GM23248 (cell line): Measurements from ENCODE around the gene ZEB2. TPM values are rescaled to one million over a fixed set of nuclear protein-coding genes. Genes with fewer than 3 reads are reported as not detected.
A peak's percentile ranks its signal among the peaks of the same experiment; 100 is the strongest.

Experiments used
- DNase-seq: peaks from one replicate; pipeline ENCODE4 v3.0.0-alpha.2; 2015
- H2AFZ ChIP-seq: fragments of 200-600 bp; sonication (generic); 2 replicates; pipeline ENCODE4 v1.6.1; 2016; ENCODE audit warnings: antibody characterized with exemption
- H3F3A ChIP-seq: fragments of 200-600 bp; sonication (generic); 2 replicates; pipeline ENCODE4 v1.6.1; 2016; ENCODE audit warnings: mild to moderate bottlenecking, antibody characterized with exemption, mixed run types; ENCODE audit not compliant: insufficient read depth
- H3K27ac ChIP-seq: fragments of 200-600 bp; sonication (generic); 2 replicates; pipeline ENCODE4 v1.5.1; 2016; ENCODE audit warnings: mild to moderate bottlenecking
- H3K27me3 ChIP-seq: fragments of 200-600 bp; sonication (generic); replicated peaks from 2 replicates; pipeline ENCODE4 v1.6.1; 2016; ENCODE audit warnings: mild to moderate bottlenecking; ENCODE audit not compliant: insufficient read depth
- H3K36me3 ChIP-seq: fragments of 200-600 bp; sonication (generic); 2 replicates; pipeline ENCODE4 v1.6.1; 2016; ENCODE audit warnings: low read depth, mild to moderate bottlenecking
- H3K4me1 ChIP-seq: fragments of 200-600 bp; sonication (generic); 2 replicates; pipeline ENCODE4 v1.6.1; 2016; ENCODE audit warnings: mild to moderate bottlenecking; ENCODE audit not compliant: insufficient read depth
- H3K4me2 ChIP-seq: fragments of 200-600 bp; sonication (generic); one replicate; pipeline ENCODE4 v1.6.1; 2016; ENCODE audit warnings: mild to moderate bottlenecking; ENCODE audit not compliant: unreplicated experiment
- H3K4me3 ChIP-seq: fragments of 200-600 bp; sonication (generic); 2 replicates; pipeline ENCODE4 v1.5.1; 2016; ENCODE audit warnings: mild to moderate bottlenecking
- H3K79me2 ChIP-seq: fragments of 200-600 bp; sonication (generic); 2 replicates; pipeline ENCODE4 v1.6.1; 2016; ENCODE audit warnings: mild to moderate bottlenecking; ENCODE audit not compliant: insufficient read depth
- H3K9ac ChIP-seq: fragments of 200-600 bp; sonication (generic); 2 replicates; pipeline ENCODE4 v1.6.1; 2016; ENCODE audit warnings: mild to moderate bottlenecking
- H3K9me2 ChIP-seq: fragments of 200-600 bp; sonication (generic); 2 replicates; pipeline ENCODE4 v1.6.1; 2016; ENCODE audit warnings: mixed run types, mild to moderate bottlenecking, moderate library complexity; ENCODE audit not compliant: insufficient read depth
- H3K9me3 ChIP-seq: fragments of 200-600 bp; sonication (generic); one replicate; pipeline ENCODE4 v1.6.1; 2017; ENCODE audit warnings: low read depth
- H4K20me1 ChIP-seq: fragments of 200-600 bp; sonication (generic); 2 replicates; pipeline ENCODE4 v1.6.0; 2016; ENCODE audit not compliant: insufficient read depth
- EZH2 ChIP-seq: fragments of 200-600 bp; sonication (generic); IDR thresholded peaks from 2 replicates; pipeline ENCODE4 v1.6.1; 2018; ENCODE audit warnings: antibody characterized with exemption, mild to moderate bottlenecking; ENCODE audit not compliant: insufficient read depth, poor library complexity, severe bottlenecking
- EZH2phosphoT487 ChIP-seq: fragments of 200-600 bp; sonication (generic); IDR thresholded peaks from 2 replicates; pipeline ENCODE4 v1.6.1; 2018; ENCODE audit warnings: antibody characterized with exemption, moderate library complexity, mild to moderate bottlenecking, low read depth; ENCODE audit not compliant: insufficient read depth
- WGBS, 2 experiments: methylation state at CpG; one replicate each; pipeline ENCODE4 v1.1.6; 2015 to 2017; ENCODE audit warnings: low lambda C conversion rate in 2 of 2, low coverage in 1 of 2; ENCODE audit errors: missing lambda C conversion rate in 2 of 2; 5-methylcytosine and 5-hydroxymethylcytosine counted together
- in situ Hi-C: fragments of 300-500 bp; cut with MboI; formaldehyde crosslinking; loops from 2 replicates; pipeline ENCODE4 v1.15.0; 2020
- polyA plus RNA-seq: library from polyadenylated mRNA; unstranded; fragments of >200 nt; fragmentation: Nextera tagmentation; extraction: Ambion mirVana; gene quantifications from 2 replicates; pipeline ENCODE4 v1.2.1, GENCODE V29; 2016
- total RNA-seq: library from RNA; depleted of rRNA; stranded (reverse); fragments of >200 nt; shearing (Covaris generic); gene quantifications from 2 replicates; pipeline ENCODE4 v1.2.3, GENCODE V29; 2014

Gene ZEB2
- total and polyA plus RNA-seq, 2 experiments from 2014 or later = 26.2 to 46.8 TPM

DNA sequence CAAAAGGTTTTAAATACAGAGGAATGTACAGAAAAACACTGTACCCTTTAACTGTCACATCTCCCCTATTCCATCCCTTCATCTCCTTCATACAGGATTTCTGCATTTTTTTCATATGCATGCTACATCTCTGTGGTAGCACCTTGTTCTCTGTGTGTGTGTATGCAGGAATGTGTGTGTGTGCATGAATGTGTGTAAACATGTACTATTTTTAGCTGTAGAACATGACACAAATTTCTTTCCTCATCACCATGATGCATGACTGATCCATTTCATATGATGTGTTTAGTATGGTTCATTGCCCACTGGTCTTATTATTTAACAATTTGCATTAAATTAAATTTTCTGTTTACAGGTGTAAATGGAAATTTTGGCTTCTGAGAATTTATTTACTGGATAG lies 21.5 kb upstream of the ZEB2 start:
- no peaks in the 10 kb centered on the region for H3K4me1 ChIP-seq
- no peaks in the 10 kb centered on the region for H3K36me3 ChIP-seq
- no peaks in the 10 kb centered on the region for H3K9me2 ChIP-seq
- TF ChIP-seq EZH2phosphoT487 (no peak), EZH2 (no peak)
- H3F3A ChIP-seq = no peaks in the 10 kb centered on the region
- peak; percentile 13 for DNase-seq
- in situ Hi-C loops = no loop called here
- no peak overlapping the region for H2AFZ ChIP-seq
- no peak overlapping the region for H3K4me3 ChIP-seq
- no peak overlapping the region for H3K9ac ChIP-seq
- H3K27me3 ChIP-seq = no peaks in the 10 kb centered on the region
- no peak overlapping the region for H3K27ac ChIP-seq
- no peaks in the 10 kb centered on the region for H4K20me1 ChIP-seq
- no peak overlapping the region for H3K4me2 ChIP-seq
- H3K9me3 ChIP-seq = no peaks in the 10 kb centered on the region
- no peaks in the 10 kb centered on the region for H3K79me2 ChIP-seq

DNA sequence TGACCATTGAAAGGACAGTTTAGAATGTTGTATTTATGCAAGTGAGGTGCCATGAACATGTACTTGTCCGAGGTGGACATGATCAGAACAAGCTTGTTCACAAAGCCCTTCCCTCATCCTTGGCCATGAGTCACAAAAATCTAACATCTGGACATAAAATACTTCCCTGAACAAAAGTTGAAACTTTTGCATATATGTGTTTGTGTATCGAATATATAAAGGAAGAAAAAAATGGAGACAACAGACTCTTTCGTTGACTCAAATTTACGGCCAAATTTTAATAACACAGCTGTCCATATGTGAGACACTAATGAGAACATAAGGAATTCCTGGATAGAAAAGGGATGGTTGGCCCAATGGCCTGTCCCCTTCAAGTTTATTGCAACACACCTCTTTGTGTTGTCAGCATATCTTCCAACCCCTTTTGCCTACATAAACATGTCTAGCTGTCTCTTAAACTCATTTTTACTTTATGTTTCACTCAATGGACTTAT lies 19.4 kb upstream of the ZEB2 start:
- Histone ChIP-seq H4K20me1 (no peaks in the 10 kb centered on the region), H3F3A (no peaks in the 10 kb centered on the region), H3K9me3 (no peaks in the 10 kb centered on the region), H3K4me2 (no peak overlapping the region), H3K9ac (no peak overlapping the region), H3K27me3 (no peaks in the 10 kb centered on the region), H3K27ac (no peak overlapping the region), H3K4me3 (no peak overlapping the region), H2AFZ (no peak overlapping the region), H3K79me2 (no peaks in the 10 kb centered on the region), H3K36me3 (no peaks in the 10 kb centered on the region), H3K9me2 (no peaks in the 10 kb centered on the region), H3K4me1 (no peaks in the 10 kb centered on the region)
- 88 to 94% methylated on average over 4 of the region's 4 CpGs for WGBS, 2 experiments
- TF ChIP-seq EZH2phosphoT487 (no peak), EZH2 (no peak)
- DNase-seq = no peak
- in situ Hi-C loops = no loop called here

DNA sequence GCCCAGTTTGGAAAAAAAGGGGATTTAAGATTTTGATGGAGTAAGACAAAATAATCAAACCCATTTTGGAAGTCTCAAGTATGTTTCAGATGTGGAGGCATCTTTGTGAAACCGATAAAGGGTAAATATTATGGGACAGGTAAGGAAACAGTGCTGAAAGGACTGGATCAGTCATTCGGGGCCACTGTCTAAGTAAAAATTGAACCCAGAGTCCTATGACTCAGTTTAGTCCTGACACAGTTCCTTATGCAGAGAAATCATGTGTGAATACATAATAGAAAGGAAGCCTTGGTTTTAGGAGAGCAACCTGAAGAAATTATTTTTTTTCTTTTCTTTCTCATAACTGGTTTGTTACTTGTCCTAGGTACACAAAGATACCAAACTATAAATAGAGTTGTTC lies 15.4 kb upstream of the ZEB2 start:
- in situ Hi-C loops = no loop called here
- Histone ChIP-seq H4K20me1 (no peaks in the 10 kb centered on the region), H3K36me3 (no peaks in the 10 kb centered on the region), H3K9me2 (no peaks in the 10 kb centered on the region), H2AFZ (no peak overlapping the region), H3F3A (no peaks in the 10 kb centered on the region), H3K79me2 (no peaks in the 10 kb centered on the region), H3K4me3 (no peak overlapping the region), H3K9ac (no peak overlapping the region), H3K9me3 (no peaks in the 10 kb centered on the region), H3K27me3 (no peaks in the 10 kb centered on the region), H3K4me2 (no peak overlapping the region), H3K27ac (no peak overlapping the region), H3K4me1 (no peaks in the 10 kb centered on the region)
- no peak for TF ChIP-seq EZH2
- no peak for TF ChIP-seq EZH2phosphoT487
- DNase-seq = no peak
- WGBS, 2 experiments = 90 to 97% methylated on average over 2 of the region's 2 CpGs

DNA sequence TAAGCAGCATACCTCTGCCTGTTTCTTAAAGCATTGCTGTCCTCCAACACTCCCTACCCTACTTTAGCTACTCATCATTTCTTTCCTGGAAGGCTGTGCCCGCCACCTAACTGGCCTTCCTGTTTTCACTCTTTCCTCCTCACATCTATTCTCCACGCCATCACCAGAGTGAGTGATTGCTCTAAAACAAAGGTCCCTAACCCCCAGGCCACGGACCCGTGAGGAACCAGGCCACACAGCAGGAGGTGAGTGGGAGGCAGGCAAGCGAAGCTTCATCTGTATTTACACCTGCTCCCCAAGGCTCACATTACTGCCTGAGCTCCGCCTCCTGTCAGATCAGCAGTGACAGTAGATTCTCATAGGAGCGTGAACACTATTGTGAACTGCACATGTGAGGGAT lies 13.3 kb upstream of the ZEB2 start:
- H3K27me3 ChIP-seq = no peaks in the 10 kb centered on the region
- no peaks in the 10 kb centered on the region for H3K36me3 ChIP-seq
- no peak overlapping the region for H2AFZ ChIP-seq
- no peak for TF ChIP-seq EZH2
- TF ChIP-seq EZH2phosphoT487 = no peak
- WGBS, 2 experiments = 83 to 85% methylated on average over 7 of the region's 7 CpGs
- no peak overlapping the region for H3K9ac ChIP-seq
- DNase-seq = no peak
- H3F3A ChIP-seq = no peaks in the 10 kb centered on the region
- no peaks in the 10 kb centered on the region for H3K4me1 ChIP-seq
- no peaks in the 10 kb centered on the region for H4K20me1 ChIP-seq
- no peaks in the 10 kb centered on the region for H3K79me2 ChIP-seq
- no peaks in the 10 kb centered on the region for H3K9me2 ChIP-seq
- no peak overlapping the region for H3K27ac ChIP-seq
- no peak overlapping the region for H3K4me2 ChIP-seq
- no peaks in the 10 kb centered on the region for H3K9me3 ChIP-seq
- in situ Hi-C loops = no loop called here
- H3K4me3 ChIP-seq = no peak overlapping the region

DNA sequence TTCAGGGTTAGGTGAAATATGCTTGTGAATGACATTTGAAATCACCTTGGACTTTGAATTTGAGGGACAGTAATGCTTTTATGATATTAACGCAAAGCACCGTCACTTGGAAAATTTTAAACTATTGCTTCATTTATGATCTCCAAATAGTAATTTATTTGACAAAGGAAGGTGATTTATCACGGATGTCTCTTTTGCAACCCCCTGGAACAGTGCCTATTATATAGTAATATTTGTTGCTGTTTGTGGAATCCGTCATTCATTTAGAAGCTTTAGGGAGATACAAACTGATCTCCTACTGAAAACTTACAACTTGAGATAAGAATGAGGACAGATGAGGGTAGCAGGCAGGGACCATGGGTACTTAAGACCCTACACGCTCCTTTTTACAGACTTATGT lies 10.7 kb upstream of the ZEB2 start:
- no peaks in the 10 kb centered on the region for H3K36me3 ChIP-seq
- no peaks in the 10 kb centered on the region for H3K27me3 ChIP-seq
- H4K20me1 ChIP-seq = no peaks in the 10 kb centered on the region
- no peak for DNase-seq
- no peak overlapping the region for H3K9ac ChIP-seq
- H3F3A ChIP-seq = no peaks in the 10 kb centered on the region
- 91 to 93% methylated on average over 5 of the region's 5 CpGs for WGBS, 2 experiments
- H3K4me2 ChIP-seq = no peak overlapping the region
- in situ Hi-C loops = no loop called here
- H3K4me3 ChIP-seq = no peak overlapping the region
- H3K9me2 ChIP-seq = no peaks in the 10 kb centered on the region
- no peaks in the 10 kb centered on the region for H3K4me1 ChIP-seq
- H3K79me2 ChIP-seq = no peaks in the 10 kb centered on the region
- no peak overlapping the region for H2AFZ ChIP-seq
- TF ChIP-seq EZH2phosphoT487 (no peak), EZH2 (no peak)
- H3K27ac ChIP-seq = no peak overlapping the region
- no peaks in the 10 kb centered on the region for H3K9me3 ChIP-seq
